Measurements from ENCODE around the gene EPOP. TPM values are rescaled to one million over a fixed set of nuclear protein-coding genes. Genes with fewer than 3 reads are reported as not detected.

Gene EPOP
- total and polyA plus RNA-seq, 2 of the 13 experiments (the other 11 are each of a cell fraction or from before 2014, with no cell fraction given), result 14.7 to 37.8 TPM

DNA sequence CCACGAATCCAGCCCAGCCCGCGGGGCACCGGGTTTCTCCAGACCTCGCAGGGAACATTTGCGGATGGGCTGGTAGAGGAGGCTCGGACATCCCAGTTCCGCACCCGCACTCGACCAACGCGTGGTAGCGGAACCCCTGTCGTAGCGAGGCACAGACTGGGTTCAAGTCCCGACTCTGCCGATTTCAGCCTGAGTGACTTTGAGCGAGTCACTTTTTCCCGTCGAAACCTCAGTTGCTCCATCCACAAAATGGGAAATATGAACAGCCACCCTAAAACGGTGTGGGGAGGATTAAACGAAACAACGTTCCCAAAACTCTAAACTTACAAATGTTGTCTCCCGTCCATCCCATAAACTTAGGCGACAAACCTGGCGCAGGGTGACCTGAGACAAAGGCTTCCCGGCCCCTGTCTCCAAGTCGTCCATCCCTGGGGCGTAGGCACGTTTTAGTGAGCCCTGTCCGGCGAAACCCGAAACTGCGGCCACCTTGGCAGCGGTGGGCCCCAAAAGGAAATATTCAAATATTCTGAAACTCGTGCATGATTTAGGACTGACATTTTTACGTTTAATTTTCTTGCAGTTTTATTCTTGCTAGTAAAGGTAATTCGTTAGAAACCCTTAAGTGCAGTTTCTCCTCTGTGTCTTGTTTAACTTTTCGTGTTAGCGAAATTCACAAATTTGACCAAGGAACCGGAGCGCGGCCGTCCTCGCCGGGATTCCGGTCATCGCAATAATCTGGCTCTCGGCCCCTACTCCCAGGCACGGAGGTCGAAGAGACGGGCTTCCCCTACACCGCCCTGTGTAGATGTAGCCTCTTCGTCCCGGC is 28.4 kb upstream of the EPOP start (continued):
- no peak for TF ChIP-seq NAIF1 (CRISPR knock-in tag; IDR thresholded peaks at IDR 0.05; ENCODE audit: borderline replicate concordance)
- no peak for TF ChIP-seq TEAD2 (CRISPR knock-in tag; IDR thresholded peaks at IDR 0.05)
- TF ChIP-seq, protein P1, sequence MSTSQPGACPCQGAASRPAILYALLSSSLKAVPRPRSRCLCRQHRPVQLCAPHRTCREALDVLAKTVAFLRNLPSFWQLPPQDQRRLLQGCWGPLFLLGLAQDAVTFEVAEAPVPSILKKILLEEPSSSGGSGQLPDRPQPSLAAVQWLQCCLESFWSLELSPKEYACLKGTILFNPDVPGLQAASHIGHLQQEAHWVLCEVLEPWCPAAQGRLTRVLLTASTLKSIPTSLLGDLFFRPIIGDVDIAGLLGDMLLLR (CRISPR knock-in tag; IDR thresholded peaks at IDR 0.05), result no peak; the same call in 1 of the 2 replicates
- TF ChIP-seq, protein P2, sequence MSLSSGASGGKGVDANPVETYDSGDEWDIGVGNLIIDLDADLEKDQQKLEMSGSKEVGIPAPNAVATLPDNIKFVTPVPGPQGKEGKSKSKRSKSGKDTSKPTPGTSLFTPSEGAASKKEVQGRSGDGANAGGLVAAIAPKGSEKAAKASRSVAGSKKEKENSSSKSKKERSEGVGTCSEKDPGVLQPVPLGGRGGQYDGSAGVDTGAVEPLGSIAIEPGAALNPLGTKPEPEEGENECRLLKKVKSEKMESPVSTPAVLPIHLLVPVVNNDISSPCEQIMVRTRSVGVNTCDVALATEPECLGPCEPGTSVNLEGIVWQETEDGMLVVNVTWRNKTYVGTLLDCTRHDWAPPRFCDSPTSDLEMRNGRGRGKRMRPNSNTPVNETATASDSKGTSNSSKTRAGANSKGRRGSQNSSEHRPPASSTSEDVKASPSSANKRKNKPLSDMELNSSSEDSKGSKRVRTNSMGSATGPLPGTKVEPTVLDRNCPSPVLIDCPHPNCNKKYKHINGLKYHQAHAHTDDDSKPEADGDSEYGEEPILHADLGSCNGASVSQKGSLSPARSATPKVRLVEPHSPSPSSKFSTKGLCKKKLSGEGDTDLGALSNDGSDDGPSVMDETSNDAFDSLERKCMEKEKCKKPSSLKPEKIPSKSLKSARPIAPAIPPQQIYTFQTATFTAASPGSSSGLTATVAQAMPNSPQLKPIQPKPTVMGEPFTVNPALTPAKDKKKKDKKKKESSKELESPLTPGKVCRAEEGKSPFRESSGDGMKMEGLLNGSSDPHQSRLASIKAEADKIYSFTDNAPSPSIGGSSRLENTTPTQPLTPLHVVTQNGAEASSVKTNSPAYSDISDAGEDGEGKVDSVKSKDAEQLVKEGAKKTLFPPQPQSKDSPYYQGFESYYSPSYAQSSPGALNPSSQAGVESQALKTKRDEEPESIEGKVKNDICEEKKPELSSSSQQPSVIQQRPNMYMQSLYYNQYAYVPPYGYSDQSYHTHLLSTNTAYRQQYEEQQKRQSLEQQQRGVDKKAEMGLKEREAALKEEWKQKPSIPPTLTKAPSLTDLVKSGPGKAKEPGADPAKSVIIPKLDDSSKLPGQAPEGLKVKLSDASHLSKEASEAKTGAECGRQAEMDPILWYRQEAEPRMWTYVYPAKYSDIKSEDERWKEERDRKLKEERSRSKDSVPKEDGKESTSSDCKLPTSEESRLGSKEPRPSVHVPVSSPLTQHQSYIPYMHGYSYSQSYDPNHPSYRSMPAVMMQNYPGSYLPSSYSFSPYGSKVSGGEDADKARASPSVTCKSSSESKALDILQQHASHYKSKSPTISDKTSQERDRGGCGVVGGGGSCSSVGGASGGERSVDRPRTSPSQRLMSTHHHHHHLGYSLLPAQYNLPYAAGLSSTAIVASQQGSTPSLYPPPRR (CRISPR knock-in tag; IDR thresholded peaks at IDR 0.05; ENCODE audit: borderline replicate concordance), result no peak
- TF ChIP-seq, protein P3, sequence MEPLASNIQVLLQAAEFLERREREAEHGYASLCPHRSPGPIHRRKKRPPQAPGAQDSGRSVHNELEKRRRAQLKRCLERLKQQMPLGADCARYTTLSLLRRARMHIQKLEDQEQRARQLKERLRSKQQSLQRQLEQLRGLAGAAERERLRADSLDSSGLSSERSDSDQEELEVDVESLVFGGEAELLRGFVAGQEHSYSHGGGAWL (CRISPR knock-in tag; IDR thresholded peaks at IDR 0.05), result no peak
- 0 out of 2 replicates have a peak, but pooled peaks have one; percentile 22 for TF ChIP-seq ZNF296 (CRISPR knock-in tag; conservative IDR thresholded peaks at IDR 0.05)
- no peak for TF ChIP-seq TBP (CRISPR knock-in tag; IDR thresholded peaks at IDR 0.05)
- TF ChIP-seq HES4 (CRISPR knock-in tag; IDR thresholded peaks at IDR 0.05; ENCODE audit: borderline replicate concordance), result 0 out of 2 replicates have a peak, but pooled peaks have one; percentile 10
- TF ChIP-seq KDM1A (CRISPR knock-in tag; IDR thresholded peaks at IDR 0.05), result 0 out of 2 replicates have a peak, but pooled peaks have one; percentile 39
- TF ChIP-seq, protein P4, sequence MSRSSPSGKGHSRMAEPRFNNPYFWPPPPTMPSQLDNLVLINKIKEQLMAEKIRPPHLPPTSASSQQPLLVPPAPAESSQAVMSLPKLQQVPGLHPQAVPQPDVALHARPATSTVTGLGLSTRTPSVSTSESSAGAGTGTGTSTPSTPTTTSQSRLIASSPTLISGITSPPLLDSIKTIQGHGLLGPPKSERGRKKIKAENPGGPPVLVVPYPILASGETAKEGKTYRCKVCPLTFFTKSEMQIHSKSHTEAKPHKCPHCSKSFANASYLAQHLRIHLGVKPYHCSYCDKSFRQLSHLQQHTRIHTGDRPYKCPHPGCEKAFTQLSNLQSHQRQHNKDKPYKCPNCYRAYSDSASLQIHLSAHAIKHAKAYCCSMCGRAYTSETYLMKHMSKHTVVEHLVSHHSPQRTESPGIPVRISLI (CRISPR knock-in tag; IDR thresholded peaks at IDR 0.05; ENCODE audit: borderline replicate concordance), result no peak
- TF ChIP-seq, protein P5, sequence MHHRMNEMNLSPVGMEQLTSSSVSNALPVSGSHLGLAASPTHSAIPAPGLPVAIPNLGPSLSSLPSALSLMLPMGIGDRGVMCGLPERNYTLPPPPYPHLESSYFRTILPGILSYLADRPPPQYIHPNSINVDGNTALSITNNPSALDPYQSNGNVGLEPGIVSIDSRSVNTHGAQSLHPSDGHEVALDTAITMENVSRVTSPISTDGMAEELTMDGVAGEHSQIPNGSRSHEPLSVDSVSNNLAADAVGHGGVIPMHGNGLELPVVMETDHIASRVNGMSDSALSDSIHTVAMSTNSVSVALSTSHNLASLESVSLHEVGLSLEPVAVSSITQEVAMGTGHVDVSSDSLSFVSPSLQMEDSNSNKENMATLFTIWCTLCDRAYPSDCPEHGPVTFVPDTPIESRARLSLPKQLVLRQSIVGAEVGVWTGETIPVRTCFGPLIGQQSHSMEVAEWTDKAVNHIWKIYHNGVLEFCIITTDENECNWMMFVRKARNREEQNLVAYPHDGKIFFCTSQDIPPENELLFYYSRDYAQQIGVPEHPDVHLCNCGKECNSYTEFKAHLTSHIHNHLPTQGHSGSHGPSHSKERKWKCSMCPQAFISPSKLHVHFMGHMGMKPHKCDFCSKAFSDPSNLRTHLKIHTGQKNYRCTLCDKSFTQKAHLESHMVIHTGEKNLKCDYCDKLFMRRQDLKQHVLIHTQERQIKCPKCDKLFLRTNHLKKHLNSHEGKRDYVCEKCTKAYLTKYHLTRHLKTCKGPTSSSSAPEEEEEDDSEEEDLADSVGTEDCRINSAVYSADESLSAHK (CRISPR knock-in tag; IDR thresholded peaks at IDR 0.05; ENCODE audit: borderline replicate concordance), result no peak
- TF ChIP-seq ZBTB7A (CRISPR knock-in tag; IDR thresholded peaks at IDR 0.05), result no peak
- 0 out of 2 replicates have a peak, but pooled peaks have one; percentile 34 for TF ChIP-seq FOSL1 (CRISPR knock-in tag; IDR thresholded peaks at IDR 0.05; ENCODE audit: borderline replicate concordance)
- TF ChIP-seq RBM22 (optimal IDR thresholded peaks at IDR 0.05; ENCODE audit: low read length), result peak; percentile 95
- no peak; the same call in 1 of the 2 replicates for TF ChIP-seq NKX3-1 (CRISPR knock-in tag; IDR thresholded peaks at IDR 0.05)
- no peak for TF ChIP-seq RNF2 (conservative IDR thresholded peaks at IDR 0.05; ENCODE audit: low read depth)
- peak; percentile 2; the same call in 1 of the 2 replicates for TF ChIP-seq ZNF589 (CRISPR knock-in tag; conservative IDR thresholded peaks at IDR 0.05)
- TF ChIP-seq ISX (CRISPR knock-in tag; conservative IDR thresholded peaks at IDR 0.05), result no peak
- TF ChIP-seq FIP1L1 (IDR thresholded peaks at IDR 0.05; ENCODE audit: borderline replicate concordance, insufficient read depth, low read depth, low read length), result peak; percentile 99
